Lung microvascular endothelial cell (primary cell): Measurements from ENCODE around the gene RBM19. TPM values are rescaled to one million over a fixed set of nuclear protein-coding genes. Genes with fewer than 3 reads are reported as not detected.

Source experiments
- DNase-seq, 2 donors: peaks; one replicate each; pipeline versions ENCODE4 v3.0.0 to v3.0.0-alpha.2; 2010; ENCODE audit warnings: low read depth in 2 of 2
- total RNA-seq: library from RNA; depleted of rRNA; stranded (reverse); fragments of >200 nt; gene quantifications from 2 replicates; pipeline ENCODE4 v1.2.1, GENCODE V29; 2014

Gene RBM19
- total RNA-seq, 1 donor from 2014 or later = 13.5 TPM

- no peak for DNase-seq
Measured at GRCh38 chr12:113988064-113988451, 21.9 kb upstream of the RBM19 start.

GRCh38 chr12:113987261-113988063 is 21.3 kb upstream of the RBM19 start:
- DNase-seq = no peak

- DNase-seq = no peak
Measured at GRCh38 chr12:113984464-113984863, 18.3 kb upstream of the RBM19 start.

- no peak for DNase-seq
Measured at GRCh38 chr12:113983777-113984448, 17.8 kb upstream of the RBM19 start.

GRCh38 chr12:113983265-113983664 is 17.1 kb upstream of the RBM19 start:
- DNase-seq = no peak

GRCh38 chr12:113981876-113982275 is 15.8 kb upstream of the RBM19 start:
- DNase-seq = no peak

- peak; percentile 75 to 82 for DNase-seq
Measured at GRCh38 chr12:113980537-113981337, 14.6 kb upstream of the RBM19 start.

- DNase-seq = no peak
Measured at GRCh38 chr12:113980054-113980453, 13.9 kb upstream of the RBM19 start.

GRCh38 chr12:113978080-113978479 is 12.0 kb upstream of the RBM19 start:
- DNase-seq = no peak

GRCh38 chr12:113974006-113974405 is 7.9 kb upstream of the RBM19 start:
- no peak for DNase-seq

GRCh38 chr12:113973109-113973904 is 7.2 kb upstream of the RBM19 start:
- DNase-seq = no peak

GRCh38 chr12:113971392-113971791 is 5.3 kb upstream of the RBM19 start:
- no peak for DNase-seq

GRCh38 chr12:113970211-113970610 is 4.1 kb upstream of the RBM19 start:
- DNase-seq = no peak

- DNase-seq = no peak
Measured at GRCh38 chr12:113967368-113967767, 1.2 kb upstream of the RBM19 start.

- no peak for DNase-seq
Measured at GRCh38 chr12:113962733-113963132, 3.4 kb downstream of the RBM19 start.

GRCh38 chr12:113961921-113962710 is 4.0 kb downstream of the RBM19 start:
- peak; percentile 5 to 38 for DNase-seq

GRCh38 chr12:113960030-113960429 is 6.1 kb downstream of the RBM19 start:
- DNase-seq = no peak

GRCh38 chr12:113959096-113959495 is 7.0 kb downstream of the RBM19 start:
- DNase-seq = no peak

- DNase-seq = no peak
Measured at GRCh38 chr12:113958108-113958507, 8.0 kb downstream of the RBM19 start.

- DNase-seq = no peak
Measured at GRCh38 chr12:113957627-113958026, 8.5 kb downstream of the RBM19 start.
